BLaER1 (cell line): ENCODE results near the gene SLC30A4.
"Not testable (repeated sequence)": the region's sequence is repeated elsewhere in the genome, so short reads cannot be mapped to it uniquely, and the experiment has no call there.

Experiments
- H3K27ac ChIP-seq: shearing (Covaris generic); formaldehyde crosslinking; 2 replicates; pipeline ENCODE4 v1.8.1; 2022
- H3K27me3 ChIP-seq: shearing (Covaris generic); formaldehyde crosslinking; 2 replicates; pipeline ENCODE4 v1.8.1; 2022
- H3K36me3 ChIP-seq: shearing (Covaris generic); formaldehyde crosslinking; 2 replicates; pipeline ENCODE4 v1.8.1; 2022
- H3K4me1 ChIP-seq: shearing (Covaris generic); formaldehyde crosslinking; 2 replicates; pipeline ENCODE4 v1.8.1; 2022
- H3K4me2 ChIP-seq: shearing (Covaris generic); formaldehyde crosslinking; 2 replicates; pipeline ENCODE4 v1.8.1; 2022
- H3K4me3 ChIP-seq: shearing (Covaris generic); formaldehyde crosslinking; 2 replicates; pipeline ENCODE4 v1.8.1; 2022
- H3K9ac ChIP-seq: shearing (Covaris generic); formaldehyde crosslinking; 2 replicates; pipeline ENCODE4 v1.8.1; 2022
- H3K9me3 ChIP-seq: shearing (Covaris generic); formaldehyde crosslinking; 2 replicates; pipeline ENCODE4 v1.8.1; 2022
- H4K20me1 ChIP-seq: shearing (Covaris generic); formaldehyde crosslinking; 2 replicates; pipeline ENCODE4 v1.8.1; 2022
- Cebpa-rat ChIP-seq: shearing (Covaris generic); IDR thresholded peaks from 2 replicates; pipeline ENCODE4 v1.8.1; 2022

Gene SLC30A4

GRCh38 chr15:45540531-45540930 is 18.0 kb upstream of the SLC30A4 start:
- Histone ChIP-seq H3K27me3 (no peaks in the 10 kb centered on the region), H3K27ac (no peak overlapping the region), H4K20me1 (no peaks in the 10 kb centered on the region), H3K9me3 (no peaks in the 10 kb centered on the region), H3K4me1 (no peaks in the 10 kb centered on the region), H3K9ac (no peak overlapping the region), H3K36me3 (no peaks in the 10 kb centered on the region), H3K4me3 (no peak overlapping the region), H3K4me2 (no peak overlapping the region)
- no peak for TF ChIP-seq Cebpa-rat

- H3K9me3 ChIP-seq: no peaks in the 10 kb centered on the region
- H3K27ac ChIP-seq: no peak overlapping the region
- H3K27me3 ChIP-seq: no peaks in the 10 kb centered on the region
- H3K36me3 ChIP-seq: no peaks in the 10 kb centered on the region
- H4K20me1 ChIP-seq: no peaks in the 10 kb centered on the region
- no peak for TF ChIP-seq Cebpa-rat
- H3K4me3 ChIP-seq: no peak overlapping the region
- no peaks in the 10 kb centered on the region for H3K4me1 ChIP-seq
- no peak overlapping the region for H3K4me2 ChIP-seq
- no peak overlapping the region for H3K9ac ChIP-seq
Observed at GRCh38 chr15:45539680-45540079, 17.1 kb upstream of the SLC30A4 start.

DNA sequence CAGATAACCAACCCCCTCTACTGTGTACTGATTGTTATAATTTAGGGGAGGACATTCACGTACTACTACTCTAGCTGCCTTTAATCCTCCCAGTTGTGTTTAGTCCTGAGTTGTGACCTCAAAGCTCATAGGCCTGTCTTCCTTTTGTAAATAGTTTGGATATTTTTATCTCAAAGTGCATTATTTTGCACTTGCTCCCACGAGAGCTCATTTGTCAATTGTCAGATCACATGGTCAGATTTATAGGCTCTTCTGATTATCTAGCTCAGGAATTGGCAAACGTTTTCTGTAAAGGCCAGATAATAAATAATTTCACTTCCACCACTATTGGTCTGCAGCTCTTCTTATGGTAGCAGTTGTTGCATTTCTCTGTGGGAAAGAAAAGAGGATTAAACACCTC is 14.4 kb upstream of the SLC30A4 start:
- Histone ChIP-seq H3K9ac (no peak overlapping the region), H3K4me1 (no peaks in the 10 kb centered on the region), H3K27ac (no peak overlapping the region), H3K9me3 (no peaks in the 10 kb centered on the region), H3K4me3 (no peak overlapping the region), H3K36me3 (no peaks in the 10 kb centered on the region), H3K4me2 (no peak overlapping the region), H4K20me1 (no peaks in the 10 kb centered on the region), H3K27me3 (no peaks in the 10 kb centered on the region)
- TF ChIP-seq Cebpa-rat: no peak

- no peaks in the 10 kb centered on the region for H3K36me3 ChIP-seq
- H4K20me1 ChIP-seq: no peaks in the 10 kb centered on the region
- TF ChIP-seq Cebpa-rat: no peak
- H3K27me3 ChIP-seq: no peaks in the 10 kb centered on the region
- no peak overlapping the region for H3K27ac ChIP-seq
- no peak overlapping the region for H3K4me3 ChIP-seq
- H3K4me1 ChIP-seq: no peaks in the 10 kb centered on the region
- no peaks in the 10 kb centered on the region for H3K9me3 ChIP-seq
- H3K4me2 ChIP-seq: no peak overlapping the region
- no peak overlapping the region for H3K9ac ChIP-seq
Observed at GRCh38 chr15:45535486-45536042, 13.0 kb upstream of the SLC30A4 start.

DNA sequence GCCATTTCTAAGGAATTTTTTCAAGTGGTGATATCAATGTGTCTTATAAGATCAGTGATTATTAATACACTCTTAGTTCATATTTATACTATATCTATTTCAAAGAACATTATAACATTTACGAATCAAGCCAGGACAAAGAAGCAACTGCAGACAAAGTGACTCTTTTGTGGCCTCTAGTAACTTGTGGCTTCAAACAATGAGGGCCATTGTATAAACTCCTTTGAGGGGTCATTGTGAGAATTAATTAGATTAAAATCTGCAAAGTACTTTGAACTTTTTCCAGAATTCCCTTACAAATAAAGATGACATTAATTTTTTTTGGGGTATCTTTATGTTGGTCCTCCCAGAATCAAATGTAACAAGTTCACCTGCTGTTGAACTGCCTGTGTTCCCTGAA is 12.3 kb upstream of the SLC30A4 start:
- H3K36me3 ChIP-seq: no peaks in the 10 kb centered on the region
- no peaks in the 10 kb centered on the region for H3K4me1 ChIP-seq
- H3K9ac ChIP-seq: no peak overlapping the region
- no peak overlapping the region for H3K4me2 ChIP-seq
- H3K27me3 ChIP-seq: no peaks in the 10 kb centered on the region
- H3K27ac ChIP-seq: no peak overlapping the region
- no peak for TF ChIP-seq Cebpa-rat
- H4K20me1 ChIP-seq: no peaks in the 10 kb centered on the region
- no peak overlapping the region for H3K4me3 ChIP-seq
- no peaks in the 10 kb centered on the region for H3K9me3 ChIP-seq

DNA sequence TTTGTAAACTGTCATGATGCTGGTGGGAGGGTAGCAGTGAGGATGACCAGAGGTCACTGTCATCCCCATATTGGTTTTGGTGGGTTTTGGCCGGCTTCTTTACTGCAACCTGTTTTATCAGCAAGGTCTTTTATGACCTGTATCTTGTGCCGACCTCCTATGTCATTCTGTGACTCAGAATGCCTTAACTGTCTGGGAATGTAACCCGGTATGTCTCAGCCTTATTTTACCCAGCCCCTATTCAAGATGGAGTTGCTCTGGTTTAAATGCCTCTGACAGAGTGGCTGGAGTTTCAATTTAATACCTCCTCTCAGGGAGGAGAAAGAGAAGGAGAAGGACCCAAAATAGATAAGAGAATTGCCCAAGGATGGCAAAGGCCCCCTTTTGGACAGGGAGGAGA is 10.3 kb upstream of the SLC30A4 start:
- H3K9ac ChIP-seq, H3K9me3 ChIP-seq, H4K20me1 ChIP-seq, H3K36me3 ChIP-seq, H3K4me1 ChIP-seq, H3K27ac ChIP-seq, H3K4me3 ChIP-seq, H3K4me2 ChIP-seq, H3K27me3 ChIP-seq: not testable (repeated sequence)

DNA sequence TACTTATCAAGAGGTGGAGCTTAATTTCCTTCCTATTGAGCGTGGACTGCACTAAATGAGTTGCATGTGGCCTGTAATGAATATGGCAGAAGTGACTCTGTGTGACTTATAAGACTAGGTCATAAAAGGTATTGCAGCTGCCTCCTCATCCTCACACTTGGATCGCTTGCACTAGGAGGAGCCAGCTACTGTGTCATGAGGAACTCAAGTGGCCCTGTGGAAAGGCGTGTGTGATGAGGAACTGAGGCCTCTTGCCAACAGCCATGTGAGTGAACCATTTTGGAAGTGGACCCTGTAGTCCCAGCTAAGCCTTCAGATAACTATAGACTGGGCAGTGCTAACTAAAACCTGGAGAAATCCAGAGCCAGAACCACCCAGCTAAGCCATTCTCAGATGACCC is 7.1 kb upstream of the SLC30A4 start:
- no peaks in the 10 kb centered on the region for H4K20me1 ChIP-seq

GRCh38 chr15:45527086-45527485 is 4.5 kb upstream of the SLC30A4 start:
- no peak overlapping the region for H3K27ac ChIP-seq
- no peak for TF ChIP-seq Cebpa-rat
- no peaks in the 10 kb centered on the region; the same call in 1 of the 2 replicates for H3K4me1 ChIP-seq
- no peaks in the 10 kb centered on the region for H4K20me1 ChIP-seq
- peaks cover 8% of the 10 kb centered on the region; the same call in 1 of the 2 replicates for H3K27me3 ChIP-seq
- no peak overlapping the region for H3K4me2 ChIP-seq
- no peak overlapping the region for H3K9ac ChIP-seq
- no peak overlapping the region for H3K4me3 ChIP-seq
- H3K36me3 ChIP-seq: no peaks in the 10 kb centered on the region
- no peaks in the 10 kb centered on the region for H3K9me3 ChIP-seq

More for the DNA sequence above, 7.1 kb upstream of the SLC30A4 start:
- Histone ChIP-seq H3K27me3 (no peaks in the 10 kb centered on the region), H3K4me3 (no peak overlapping the region), H3K27ac (no peak overlapping the region), H3K4me2 (no peak overlapping the region), H3K9ac (no peak overlapping the region), H3K4me1 (no peaks in the 10 kb centered on the region), H3K9me3 (no peaks in the 10 kb centered on the region), H3K36me3 (no peaks in the 10 kb centered on the region)
- no peak for TF ChIP-seq Cebpa-rat

GRCh38 chr15:45523166-45523460 is 558 bp upstream of the SLC30A4 start:
- no peaks in the 10 kb centered on the region for H3K36me3 ChIP-seq
- H3K27me3 ChIP-seq: peaks cover 12% of the 10 kb centered on the region; the same call in 1 of the 2 replicates
- TF ChIP-seq Cebpa-rat: no peak
- no peaks in the 10 kb centered on the region for H4K20me1 ChIP-seq
- no peaks in the 10 kb centered on the region for H3K9me3 ChIP-seq
- H3K27ac ChIP-seq: 0 out of 2 replicates have a peak overlapping the region, but pooled peaks have one; percentile 46
- peak overlapping the region; percentile 78 for H3K4me3 ChIP-seq
- H3K4me1 ChIP-seq: peaks cover 14% of the 10 kb centered on the region
- H3K9ac ChIP-seq: peak overlapping the region; percentile 77
- H3K4me2 ChIP-seq: peak overlapping the region; percentile 95

GRCh38 chr15:45521596-45522327 is 793 bp downstream of the SLC30A4 start:
- TF ChIP-seq Cebpa-rat: no peak
- Histone ChIP-seq H3K27ac (peak overlapping the region; percentile 46; the same call in 1 of the 2 replicates), H4K20me1 (no peaks in the 10 kb centered on the region), H3K4me1 (peaks cover 14% of the 10 kb centered on the region), H3K36me3 (no peaks in the 10 kb centered on the region), H3K27me3 (peaks cover 12% of the 10 kb centered on the region; the same call in 1 of the 2 replicates), H3K4me2 (peak overlapping the region; percentile 95), H3K4me3 (peak overlapping the region; percentile 78), H3K9ac (peak overlapping the region; percentile 77), H3K9me3 (no peaks in the 10 kb centered on the region)
